ENCODE results near the gene CTSE. TPM values are rescaled to one million over a fixed set of nuclear protein-coding genes. Genes with fewer than 3 reads are reported as not detected.

Gene CTSE
- total RNA-seq, 1 experiment from 2014 or later, result 0.48 TPM

DNA sequence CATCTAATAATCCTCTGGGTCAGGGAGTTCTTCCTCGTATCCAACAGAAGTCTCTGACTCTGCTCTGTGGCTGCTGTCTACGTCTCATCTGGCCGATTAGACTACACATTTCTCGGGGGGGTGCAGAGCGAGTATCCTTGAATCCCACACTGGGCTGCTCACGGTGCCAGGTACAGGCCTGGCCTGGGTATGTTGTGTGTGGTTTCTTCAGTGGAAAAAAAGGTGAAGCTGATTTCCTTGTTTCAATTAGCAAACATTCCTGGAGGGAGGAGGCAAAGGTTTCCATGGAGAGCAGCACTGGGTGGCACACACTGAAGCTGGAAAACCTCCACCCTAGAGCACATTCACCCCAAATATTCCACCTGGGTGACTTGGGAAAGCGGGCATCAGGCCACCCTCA lies 18.5 kb downstream of the CTSE start:
- TF ChIP-seq, protein P1, sequence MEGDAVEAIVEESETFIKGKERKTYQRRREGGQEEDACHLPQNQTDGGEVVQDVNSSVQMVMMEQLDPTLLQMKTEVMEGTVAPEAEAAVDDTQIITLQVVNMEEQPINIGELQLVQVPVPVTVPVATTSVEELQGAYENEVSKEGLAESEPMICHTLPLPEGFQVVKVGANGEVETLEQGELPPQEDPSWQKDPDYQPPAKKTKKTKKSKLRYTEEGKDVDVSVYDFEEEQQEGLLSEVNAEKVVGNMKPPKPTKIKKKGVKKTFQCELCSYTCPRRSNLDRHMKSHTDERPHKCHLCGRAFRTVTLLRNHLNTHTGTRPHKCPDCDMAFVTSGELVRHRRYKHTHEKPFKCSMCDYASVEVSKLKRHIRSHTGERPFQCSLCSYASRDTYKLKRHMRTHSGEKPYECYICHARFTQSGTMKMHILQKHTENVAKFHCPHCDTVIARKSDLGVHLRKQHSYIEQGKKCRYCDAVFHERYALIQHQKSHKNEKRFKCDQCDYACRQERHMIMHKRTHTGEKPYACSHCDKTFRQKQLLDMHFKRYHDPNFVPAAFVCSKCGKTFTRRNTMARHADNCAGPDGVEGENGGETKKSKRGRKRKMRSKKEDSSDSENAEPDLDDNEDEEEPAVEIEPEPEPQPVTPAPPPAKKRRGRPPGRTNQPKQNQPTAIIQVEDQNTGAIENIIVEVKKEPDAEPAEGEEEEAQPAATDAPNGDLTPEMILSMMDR (IDR thresholded peaks at IDR 0.05; ENCODE audit: insufficient read depth in 1 of 2, low read depth in 1 of 2, low read length in 1 of 2, severe bottlenecking in 1 of 2, unreplicated experiment in 1 of 2), result no peak
- H3K27me3 Mint-ChIP-seq (ENCODE audit: insufficient read depth, unreplicated experiment), result no peaks in the 10 kb centered on the region
- no TSS peak for BruUV-seq (replicated peaks)
- POLR2A ChIA-PET, result no interaction called here
- H3K36me3 Mint-ChIP-seq (ENCODE audit: insufficient read depth, unreplicated experiment), result no peaks in the 10 kb centered on the region
- Histone ChIP-seq H3K27me3 (replicated peaks; ENCODE audit: control insufficient read depth, insufficient read depth, low read length) (no peaks in the 10 kb centered on the region), H3K4me1 (no peaks in the 10 kb centered on the region), H3K9me3 (no peaks in the 10 kb centered on the region), H3K36me3 (ENCODE audit: control insufficient read depth, insufficient read depth, low read length) (no peaks in the 10 kb centered on the region), H3K4me3 (ENCODE audit: low read depth, low read length) (no peak overlapping the region)
- CTCF ChIA-PET, result no interaction called here
- H3K4me1 Mint-ChIP-seq (ENCODE audit: low read depth, unreplicated experiment), result peaks cover 4% of the 10 kb centered on the region
- intact Hi-C loops (cut with micrococcal nuclease; ENCODE audit: unreplicated experiment), result no loop called here
- DNase-seq, result no peak
- no peak overlapping the region for H3K4me3 Mint-ChIP-seq (ENCODE audit: unreplicated experiment)
- H3K9me3 Mint-ChIP-seq (ENCODE audit: unreplicated experiment), result peaks cover 13% of the 10 kb centered on the region
- H3K27ac Mint-ChIP-seq (ENCODE audit: unreplicated experiment), result no peak overlapping the region

DNA sequence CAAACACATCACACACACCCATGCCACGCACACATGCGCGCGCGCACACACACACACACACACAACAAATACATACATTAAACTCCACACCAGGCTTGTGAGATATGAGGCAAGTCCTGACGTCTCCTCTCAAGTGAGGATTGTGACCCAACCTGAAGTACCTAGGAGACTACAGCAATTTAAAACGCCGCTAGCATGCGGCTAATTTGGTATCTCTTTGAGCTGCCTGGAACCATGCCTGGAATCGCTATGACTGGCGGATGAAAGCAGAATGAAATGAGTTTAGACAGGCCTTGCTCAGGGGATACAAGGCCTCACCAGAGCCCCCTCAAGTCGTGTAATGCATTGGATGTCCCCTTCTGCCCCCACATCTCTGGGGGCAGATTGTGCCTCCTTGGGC lies 18.9 kb downstream of the CTSE start:
- H3K27me3 Mint-ChIP-seq (ENCODE audit: insufficient read depth, unreplicated experiment), result no peaks in the 10 kb centered on the region
- H3K9me3 ChIP-seq, result no peaks in the 10 kb centered on the region
- H3K9me3 Mint-ChIP-seq (ENCODE audit: unreplicated experiment), result peaks cover 13% of the 10 kb centered on the region
- no peak overlapping the region for H3K4me3 Mint-ChIP-seq (ENCODE audit: unreplicated experiment)
- no peak for DNase-seq
- no peak overlapping the region for H3K4me3 ChIP-seq (ENCODE audit: low read depth, low read length)
- intact Hi-C loops (cut with micrococcal nuclease; ENCODE audit: unreplicated experiment), result no loop called here
- no peaks in the 10 kb centered on the region for H3K36me3 ChIP-seq (ENCODE audit: control insufficient read depth, insufficient read depth, low read length)
- H3K27me3 ChIP-seq (replicated peaks; ENCODE audit: control insufficient read depth, insufficient read depth, low read length), result no peaks in the 10 kb centered on the region
- CTCF ChIA-PET, result no interaction called here
- no TSS peak for BruUV-seq (replicated peaks)
- no peaks in the 10 kb centered on the region for H3K36me3 Mint-ChIP-seq (ENCODE audit: insufficient read depth, unreplicated experiment)
- H3K27ac Mint-ChIP-seq (ENCODE audit: unreplicated experiment), result no peak overlapping the region
- TF ChIP-seq, protein P1 (IDR thresholded peaks at IDR 0.05; ENCODE audit: insufficient read depth in 1 of 2, low read depth in 1 of 2, low read length in 1 of 2, severe bottlenecking in 1 of 2, unreplicated experiment in 1 of 2), result no peak
- POLR2A ChIA-PET, result no interaction called here
- H3K4me1 Mint-ChIP-seq (ENCODE audit: low read depth, unreplicated experiment), result peaks cover 4% of the 10 kb centered on the region
- no peaks in the 10 kb centered on the region for H3K4me1 ChIP-seq

DNA sequence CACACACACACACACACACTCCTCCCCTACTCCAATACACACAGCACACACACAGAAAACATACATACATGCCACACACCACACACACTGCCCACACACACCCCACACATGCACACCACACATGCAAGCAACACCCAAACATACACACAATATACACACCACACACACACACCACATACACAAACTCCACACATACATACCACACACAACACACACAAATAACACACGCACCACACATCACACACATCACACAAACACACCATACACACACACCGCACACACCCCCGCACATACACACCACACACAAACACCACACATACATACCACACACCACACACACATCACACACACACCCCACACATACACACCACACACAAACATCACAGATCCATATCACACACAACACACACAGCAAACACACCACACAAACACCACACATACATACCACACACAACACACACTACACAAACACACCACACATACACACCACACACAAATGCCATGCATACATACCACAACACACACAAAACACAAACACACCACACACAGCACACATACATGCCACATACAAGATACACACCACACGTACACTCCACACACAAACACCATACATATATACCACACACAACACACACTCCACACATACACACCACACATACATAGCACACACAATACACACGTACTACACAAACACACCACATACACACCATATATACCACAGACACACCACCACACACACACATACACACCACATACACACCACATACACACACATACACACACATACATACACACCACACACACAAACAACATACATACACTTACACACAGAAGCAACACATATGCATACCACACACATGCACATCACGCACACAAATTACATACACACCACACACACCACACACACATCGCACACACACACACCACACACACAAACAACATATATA lies 19.6 kb downstream of the CTSE start:
- no peak for DNase-seq
- Mint-ChIP-seq H3K9me3 (ENCODE audit: unreplicated experiment) (peaks cover 13% of the 10 kb centered on the region), H3K27ac (ENCODE audit: unreplicated experiment) (no peak overlapping the region), H3K27me3 (ENCODE audit: insufficient read depth, unreplicated experiment) (no peaks in the 10 kb centered on the region), H3K4me1 (ENCODE audit: low read depth, unreplicated experiment) (peaks cover 4% of the 10 kb centered on the region), H3K4me3 (ENCODE audit: unreplicated experiment) (no peak overlapping the region), H3K36me3 (ENCODE audit: insufficient read depth, unreplicated experiment) (no peaks in the 10 kb centered on the region)
- no peak overlapping the region for H3K4me3 ChIP-seq (ENCODE audit: low read depth, low read length)
- TF ChIP-seq, protein P1 (IDR thresholded peaks at IDR 0.05; ENCODE audit: insufficient read depth in 1 of 2, low read depth in 1 of 2, low read length in 1 of 2, severe bottlenecking in 1 of 2, unreplicated experiment in 1 of 2), result no peak
- no peaks in the 10 kb centered on the region for H3K27me3 ChIP-seq (replicated peaks; ENCODE audit: control insufficient read depth, insufficient read depth, low read length)
- no peaks in the 10 kb centered on the region for H3K9me3 ChIP-seq
- CTCF ChIA-PET, result interaction anchor here (0.9 kb wide), 1 partner anchor 102 kb away, joined by 4 read pairs; no protein-coding TSS in a partner anchor
- intact Hi-C loops (cut with micrococcal nuclease; ENCODE audit: unreplicated experiment), result no loop called here
- no peaks in the 10 kb centered on the region for H3K4me1 ChIP-seq
- POLR2A ChIA-PET, result no interaction called here
- no peaks in the 10 kb centered on the region for H3K36me3 ChIP-seq (ENCODE audit: control insufficient read depth, insufficient read depth, low read length)
- no TSS peak for BruUV-seq (replicated peaks)

Measured in Caco-2 (cell line).